GM19328 (cell line): Measurements from ENCODE around the gene SLC29A3.

Experiments used
- ATAC-seq: cut with Tn5 transposase; IDR thresholded peaks from one replicate; pipeline ENCODE4 v1.9.1; 2021; ENCODE audit warnings: mild to moderate bottlenecking, moderate library complexity; ENCODE audit not compliant: unreplicated experiment

SLC29A3 gene

DNA sequence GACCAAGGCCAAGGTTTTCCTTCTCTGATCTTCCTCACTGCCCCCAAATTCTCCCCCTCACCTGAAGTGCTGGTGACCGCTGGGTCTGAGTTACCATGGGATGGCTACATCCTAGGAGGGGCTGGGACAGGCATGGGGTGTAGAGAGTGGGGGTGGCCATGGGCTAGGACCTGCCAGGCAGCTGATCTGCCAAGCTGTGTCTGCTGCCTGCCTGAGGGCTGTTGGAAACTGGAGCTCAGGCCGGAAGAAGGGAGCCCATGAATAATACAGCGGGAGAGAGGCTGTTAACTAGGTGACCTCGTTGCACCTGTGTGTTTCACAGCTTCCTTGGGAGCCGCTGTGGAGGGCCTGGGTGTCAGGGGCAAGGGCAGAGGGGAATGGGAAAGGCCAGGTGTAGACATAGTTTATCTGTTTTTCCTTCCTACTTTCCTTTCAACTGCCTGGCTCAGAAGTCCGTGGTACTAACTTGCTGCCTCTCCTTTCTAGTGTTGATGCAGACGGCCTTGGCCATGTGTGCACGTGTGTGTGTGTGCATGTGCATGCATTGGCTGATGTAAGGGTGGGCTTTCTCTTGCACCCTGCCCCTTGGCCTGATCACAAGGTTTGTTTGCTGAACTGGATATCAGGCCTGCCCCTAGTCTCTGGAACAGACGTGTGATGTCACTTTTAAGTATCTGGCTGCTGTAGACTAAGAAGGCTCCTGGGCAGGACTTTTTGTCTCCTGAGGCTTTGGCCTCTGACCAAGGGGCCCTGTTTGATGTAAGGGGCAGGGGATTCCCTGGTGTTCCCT, 89.6 kb downstream of the SLC29A3 start:
- ATAC-seq = no peak

DNA sequence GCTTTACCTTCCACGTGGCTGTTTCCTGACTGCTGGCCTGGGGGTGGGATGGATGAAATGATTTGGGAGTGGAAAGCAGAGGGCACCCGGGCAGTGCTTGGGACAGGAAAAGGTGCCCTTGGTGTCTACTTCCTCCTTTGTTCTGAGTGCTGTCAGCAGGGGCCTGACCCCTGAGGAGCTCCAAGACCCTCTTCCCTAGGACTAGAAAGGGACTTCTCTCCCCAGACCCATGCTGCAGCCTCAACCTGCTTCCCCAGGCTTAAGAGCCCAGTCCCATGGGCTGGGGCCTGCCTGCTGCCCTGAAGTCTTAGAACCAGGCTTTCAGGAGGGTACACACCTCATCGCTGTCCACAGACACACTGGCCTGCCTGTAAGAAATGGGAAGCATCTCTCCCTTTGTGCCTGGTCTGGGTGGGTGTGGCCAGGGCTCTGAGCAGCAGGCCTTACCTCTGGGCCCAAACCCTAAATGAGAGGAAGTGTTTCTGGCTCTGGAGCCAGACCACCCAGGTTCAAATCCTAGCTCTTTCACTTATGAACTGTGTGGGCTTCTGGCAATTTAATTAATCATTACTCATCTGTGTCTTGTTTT, 90.6 kb downstream of the SLC29A3 start:
- no peak for ATAC-seq
